Breast epithelium (tissue), 4 donors: ENCODE results near the gene ACOXL. TPM values are rescaled to one million over a fixed set of nuclear protein-coding genes. Genes with fewer than 3 reads are reported as not detected.

ENCODE experiments used
- DNase-seq, 2 donors: peaks; one replicate each; pipeline ENCODE4 v3.0.0-alpha.2; 2019; ENCODE audit warnings: low spot score in 2 of 2
- H3K27ac ChIP-seq, 2 donors: fragments of 200-600 bp; sonication (generic) in 1 of 2; one replicate each; pipeline ENCODE4 v1.5.1; 2016 to 2019; ENCODE audit warnings: mild to moderate bottlenecking in 1 of 2
- H3K27me3 ChIP-seq, 2 donors: fragments of 200-600 bp; sonication (generic) in 1 of 2; one replicate each; pipeline versions ENCODE4 v1.5.1 to v1.6.0; 2017 to 2019; ENCODE audit warnings: control low read depth in 1 of 2, mild to moderate bottlenecking in 1 of 2
- H3K36me3 ChIP-seq: fragments of 200-600 bp; one replicate; pipeline ENCODE4 v1.5.1; 2019
- H3K4me1 ChIP-seq, 2 donors: fragments of 200-600 bp; sonication (generic); one replicate each; pipeline ENCODE4 v1.5.1; 2016 to 2019; ENCODE audit warnings: control low read depth in 1 of 2
- H3K4me3 ChIP-seq, 3 donors: fragments of 200-600 bp; sonication (generic); 1 replicate in 2 of 3; 2 replicates in 1 of 3; pipeline ENCODE4 v1.5.1; 2016 to 2019; ENCODE audit warnings: mild to moderate bottlenecking in 3 of 3, moderate library complexity in 2 of 3
- H3K9me3 ChIP-seq, 2 donors: fragments of 200-600 bp; sonication (generic) in 1 of 2; one replicate each; pipeline ENCODE4 v1.5.1; 2016 to 2019; ENCODE audit warnings: control low read depth in 1 of 2
- POLR2A ChIP-seq: fragments of 450-650 bp; IDR thresholded peaks from one replicate; pipeline ENCODE4 v1.6.1; 2016; ENCODE audit warnings: antibody characterized with exemption, mild to moderate bottlenecking, moderate library complexity
- POLR2AphosphoS5 ChIP-seq, 3 donors: sonication (generic); formaldehyde crosslinking; IDR thresholded peaks; one replicate each; pipeline ENCODE4 v1.6.1; 2017; ENCODE audit warnings: antibody characterized with exemption in 3 of 3
- intact Hi-C: fragments of 100-400 bp; cut with DNase I; formaldehyde crosslinking; loops from one replicate; pipeline ENCODE4 v1.15.1; 2023; ENCODE audit warnings: low total_unique reads
- total RNA-seq, 3 donors: library from RNA; depleted of rRNA; stranded (reverse); fragments of >200 nt; gene quantifications; one replicate each; pipeline ENCODE4 v1.1.0, GENCODE V29; 2016
- TF ChIP-seq, protein P1 (sequence below), 3 donors: fragments of 450-650 bp; IDR thresholded peaks; one replicate each; pipeline ENCODE4 v1.5.1; 2016 to 2017; ENCODE audit warnings: antibody characterized with exemption in 3 of 3, mild to moderate bottlenecking in 3 of 3, moderate library complexity in 3 of 3

ACOXL gene
- total RNA-seq, 3 donors from 2014 or later: not detected

DNA sequence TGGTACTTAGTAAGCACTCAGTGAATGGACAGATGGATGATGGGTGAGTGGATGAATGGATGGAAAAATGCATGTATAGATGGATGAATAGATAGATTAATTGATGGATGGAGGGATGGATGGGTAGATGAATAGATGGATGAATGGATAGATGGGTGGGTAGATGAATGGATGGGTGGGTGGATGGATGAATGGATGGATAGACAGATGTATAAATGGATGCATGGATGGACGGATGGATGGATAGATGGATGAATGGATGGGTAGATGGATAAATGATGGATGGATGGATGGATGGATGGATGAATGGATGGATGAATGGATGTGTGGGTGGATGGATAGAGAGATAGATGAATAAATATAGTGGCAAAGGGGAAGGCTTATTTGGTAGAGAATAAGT is 83.6 kb downstream of the ACOXL start:
- no peak overlapping the region for H3K4me3 ChIP-seq
- H3K4me1 ChIP-seq: no peaks in the 10 kb centered on the region
- H3K27ac ChIP-seq: no peak overlapping the region
- H3K36me3 ChIP-seq: no peaks in the 10 kb centered on the region
- no peaks in the 10 kb centered on the region for H3K9me3 ChIP-seq
- no peak for DNase-seq
- TF ChIP-seq POLR2A: no peak
- no peaks in the 10 kb centered on the region for H3K27me3 ChIP-seq
- intact Hi-C loops: no loop called here

DNA sequence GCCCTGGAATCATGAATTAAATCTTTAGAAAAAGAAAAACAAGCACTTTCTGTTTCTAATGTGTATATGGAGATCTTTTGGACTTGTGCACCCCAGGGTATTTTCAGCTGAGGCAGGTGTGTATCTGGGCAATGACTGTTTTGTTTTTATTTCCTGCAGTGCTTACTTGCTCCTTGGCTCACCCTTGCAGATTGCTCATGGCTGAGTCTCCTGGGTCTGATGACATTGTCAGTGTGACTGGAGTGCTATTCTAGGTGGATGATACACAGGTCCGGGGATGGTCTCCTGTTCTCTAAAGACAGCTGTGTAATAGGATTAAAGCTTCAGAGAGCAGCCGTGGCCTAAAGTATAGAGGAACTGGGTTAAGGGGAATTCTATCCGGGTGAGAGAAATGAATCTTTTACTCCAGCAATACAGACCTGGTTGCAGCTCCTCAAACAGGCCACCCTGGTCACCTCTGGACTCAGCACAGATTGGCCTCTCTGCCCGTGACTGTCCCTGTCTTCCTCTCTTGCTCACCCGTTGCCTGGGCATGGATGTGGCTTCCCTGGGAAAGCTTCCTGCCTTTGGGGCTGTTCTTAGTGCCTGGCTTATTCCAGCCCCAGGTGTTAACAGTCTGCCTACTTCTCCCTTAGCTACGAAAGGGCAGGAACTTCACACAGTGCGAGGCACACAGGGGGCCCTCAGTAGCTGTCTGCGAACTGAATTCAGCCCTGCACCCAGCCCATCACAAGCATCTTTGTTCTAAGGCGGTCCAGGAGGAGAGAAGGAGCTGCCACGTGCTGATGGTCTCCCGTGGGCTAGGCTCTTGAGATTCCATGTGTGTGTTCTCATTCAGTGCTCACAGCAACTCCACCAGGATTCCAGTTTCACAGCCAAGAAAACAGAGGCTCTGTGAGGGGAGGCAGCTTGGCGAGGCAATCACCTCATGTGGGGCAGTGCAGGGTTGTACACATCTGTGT is 84.3 kb downstream of the ACOXL start:
- DNase-seq: no peak
- TF ChIP-seq, protein P1, sequence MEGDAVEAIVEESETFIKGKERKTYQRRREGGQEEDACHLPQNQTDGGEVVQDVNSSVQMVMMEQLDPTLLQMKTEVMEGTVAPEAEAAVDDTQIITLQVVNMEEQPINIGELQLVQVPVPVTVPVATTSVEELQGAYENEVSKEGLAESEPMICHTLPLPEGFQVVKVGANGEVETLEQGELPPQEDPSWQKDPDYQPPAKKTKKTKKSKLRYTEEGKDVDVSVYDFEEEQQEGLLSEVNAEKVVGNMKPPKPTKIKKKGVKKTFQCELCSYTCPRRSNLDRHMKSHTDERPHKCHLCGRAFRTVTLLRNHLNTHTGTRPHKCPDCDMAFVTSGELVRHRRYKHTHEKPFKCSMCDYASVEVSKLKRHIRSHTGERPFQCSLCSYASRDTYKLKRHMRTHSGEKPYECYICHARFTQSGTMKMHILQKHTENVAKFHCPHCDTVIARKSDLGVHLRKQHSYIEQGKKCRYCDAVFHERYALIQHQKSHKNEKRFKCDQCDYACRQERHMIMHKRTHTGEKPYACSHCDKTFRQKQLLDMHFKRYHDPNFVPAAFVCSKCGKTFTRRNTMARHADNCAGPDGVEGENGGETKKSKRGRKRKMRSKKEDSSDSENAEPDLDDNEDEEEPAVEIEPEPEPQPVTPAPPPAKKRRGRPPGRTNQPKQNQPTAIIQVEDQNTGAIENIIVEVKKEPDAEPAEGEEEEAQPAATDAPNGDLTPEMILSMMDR (IDR thresholded peaks at IDR 0.05): no peak
- TF ChIP-seq POLR2AphosphoS5 (IDR thresholded peaks at IDR 0.05) (no peak), POLR2A (no peak)
- intact Hi-C loops: no loop called here

DNA sequence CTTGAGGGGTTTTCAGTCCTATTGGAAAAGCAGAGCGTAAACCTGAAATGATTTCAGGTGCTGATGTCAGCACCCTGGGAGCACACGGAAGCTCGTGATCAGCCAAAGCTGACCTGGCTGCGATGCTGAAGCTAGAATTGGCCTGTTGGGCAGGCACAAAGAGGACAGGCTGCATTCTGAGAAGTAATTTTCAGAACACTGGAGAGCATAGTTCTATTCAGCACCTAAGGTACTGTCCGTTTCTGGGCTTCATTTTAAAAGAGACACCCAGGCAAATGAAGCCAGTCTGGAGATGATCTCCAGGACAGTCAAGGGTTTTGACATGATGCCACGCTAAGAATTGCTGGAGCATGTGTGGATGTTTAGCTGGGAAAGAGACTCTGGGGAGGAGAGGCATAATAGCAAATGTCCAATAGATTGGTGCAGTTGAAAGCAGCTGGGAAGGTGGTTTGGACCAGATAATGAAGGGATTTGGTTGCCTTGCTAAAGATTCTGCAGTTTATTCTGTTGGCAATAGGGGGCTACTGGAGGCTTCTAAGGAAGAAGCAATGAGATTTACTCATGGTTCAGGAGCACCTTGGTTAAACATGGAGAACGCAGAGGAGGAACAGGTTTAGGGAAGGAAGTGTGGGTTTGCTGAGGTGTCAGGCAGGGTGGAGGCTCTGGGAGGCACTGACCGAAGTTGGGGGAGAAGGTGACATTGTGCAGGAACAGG is 86.6 kb downstream of the ACOXL start:
- TF ChIP-seq POLR2AphosphoS5 (IDR thresholded peaks at IDR 0.05) (no peak), POLR2A (no peak)
- TF ChIP-seq, protein P1 (IDR thresholded peaks at IDR 0.05): no peak
- Histone ChIP-seq H3K27ac (no peak overlapping the region), H3K4me3 (no peak overlapping the region), H3K36me3 (no peaks in the 10 kb centered on the region), H3K4me1 (no peaks in the 10 kb centered on the region), H3K9me3 (peaks cover 0 to under 1% of the 10 kb centered on the region in 2 donors), H3K27me3 (no peaks in the 10 kb centered on the region)
- DNase-seq: no peak
- intact Hi-C loops: no loop called here

More for the DNA sequence above, 84.3 kb downstream of the ACOXL start:
- Histone ChIP-seq H3K4me3 (no peak overlapping the region), H3K9me3 (no peaks in the 10 kb centered on the region), H3K4me1 (no peaks in the 10 kb centered on the region), H3K27me3 (no peaks in the 10 kb centered on the region), H3K36me3 (no peaks in the 10 kb centered on the region), H3K27ac (no peak overlapping the region)

DNA sequence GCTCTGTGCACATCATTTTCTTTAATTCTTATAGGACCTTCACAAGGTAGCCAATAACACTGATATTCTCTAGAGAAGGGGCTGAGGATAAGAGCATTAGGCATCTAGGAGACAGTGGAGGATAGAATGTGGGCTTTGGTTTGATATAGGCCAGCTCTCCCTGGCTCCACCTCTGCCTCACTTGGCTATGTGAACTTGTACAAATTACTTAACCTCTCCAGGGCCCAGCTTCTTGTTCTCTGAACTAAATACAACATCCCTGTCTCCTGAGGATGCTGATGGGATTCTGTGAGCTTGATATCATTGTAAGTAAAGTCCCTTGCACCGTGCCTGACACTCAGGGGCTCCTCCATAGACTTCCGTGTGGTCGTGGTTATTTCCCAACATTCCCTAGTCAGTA is 87.3 kb downstream of the ACOXL start:
- H3K4me1 ChIP-seq: no peaks in the 10 kb centered on the region
- H3K36me3 ChIP-seq: no peaks in the 10 kb centered on the region
- peaks cover 0 to 8% of the 10 kb centered on the region in 2 donors for H3K9me3 ChIP-seq
- H3K4me3 ChIP-seq: no peak overlapping the region
- TF ChIP-seq POLR2AphosphoS5 (IDR thresholded peaks at IDR 0.05) (no peak), POLR2A (no peak)
- TF ChIP-seq, protein P1 (IDR thresholded peaks at IDR 0.05): no peak
- DNase-seq: no peak
- intact Hi-C loops: no loop called here
- H3K27ac ChIP-seq: no peak overlapping the region
- H3K27me3 ChIP-seq: no peaks in the 10 kb centered on the region

DNA sequence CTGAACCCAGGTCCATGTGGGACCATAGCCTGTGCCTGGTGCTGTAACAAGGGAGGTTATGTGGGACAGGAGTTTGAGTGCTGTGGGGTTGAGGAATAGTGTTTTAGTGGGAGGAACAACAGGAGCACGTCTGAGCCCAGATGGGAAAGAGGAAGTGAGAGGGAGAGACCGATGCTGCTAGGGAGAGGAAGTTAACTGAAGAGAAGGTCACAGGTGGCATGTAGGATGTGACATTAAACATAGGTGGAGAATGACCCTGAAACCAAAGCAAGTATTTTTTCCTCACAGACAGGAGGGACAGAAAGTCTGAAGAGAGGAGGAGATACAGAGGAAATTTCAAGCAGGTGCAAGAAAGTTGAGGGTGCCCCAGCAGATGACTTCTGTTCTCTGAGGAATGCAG is 87.8 kb downstream of the ACOXL start:
- Histone ChIP-seq H3K9me3 (peaks cover 0 to 10% of the 10 kb centered on the region in 2 donors), H3K4me1 (no peaks in the 10 kb centered on the region), H3K4me3 (no peak overlapping the region), H3K27ac (no peak overlapping the region), H3K36me3 (no peaks in the 10 kb centered on the region), H3K27me3 (no peaks in the 10 kb centered on the region)
- DNase-seq: no peak
- TF ChIP-seq POLR2AphosphoS5 (IDR thresholded peaks at IDR 0.05) (no peak), POLR2A (no peak)
- TF ChIP-seq, protein P1 (IDR thresholded peaks at IDR 0.05): no peak
- intact Hi-C loops: no loop called here
